HUES64 (cell line): Measurements from ENCODE around the gene TLR10.
"Not testable (repeated sequence)": the region's sequence is repeated elsewhere in the genome, so short reads cannot be mapped to it uniquely, and the experiment has no call there.

ENCODE experiments used
- H3K27ac ChIP-seq: 2 replicates; pipeline ENCODE4 v1.7.0; 2013; ENCODE audit warnings: low read depth, low read length, inconsistent platforms
- H3K27me3 ChIP-seq: 2 replicates; pipeline ENCODE4 v1.6.1; 2013; ENCODE audit warnings: mild to moderate bottlenecking, low read length; ENCODE audit not compliant: insufficient read depth
- H3K36me3 ChIP-seq: 2 replicates; pipeline ENCODE4 v1.6.1; 2013; ENCODE audit warnings: mild to moderate bottlenecking, low read length; ENCODE audit not compliant: insufficient read depth
- H3K4me1 ChIP-seq: 2 replicates; pipeline ENCODE4 v1.6.1; 2013; ENCODE audit warnings: mild to moderate bottlenecking, low read length, moderate library complexity; ENCODE audit not compliant: insufficient read depth
- H3K4me3 ChIP-seq: 2 replicates; pipeline ENCODE4 v1.5.1; 2013; ENCODE audit warnings: mild to moderate bottlenecking, low read length, moderate library complexity
- H3K9ac ChIP-seq: 2 replicates; pipeline ENCODE4 v1.6.1; 2013; ENCODE audit warnings: mild to moderate bottlenecking, low read depth, low read length
- H3K9me3 ChIP-seq: 2 replicates; pipeline ENCODE4 v1.6.1; 2013; ENCODE audit warnings: low read depth, low read length; ENCODE audit not compliant: insufficient read depth
- WGBS: fragments of 150-250, 120-280 bp; methylation state at CpG from one replicate; pipeline ENCODE4 v1.1.7; 2013; ENCODE audit warnings: missing lambda C conversion rate; 5-methylcytosine and 5-hydroxymethylcytosine counted together

Gene TLR10

GRCh38 chr4:38815885-38816782 lies 33.3 kb upstream of the TLR10 start:
- Histone ChIP-seq H3K9me3 (no peaks in the 10 kb centered on the region), H3K4me3 (no peak overlapping the region), H3K27me3 (no peaks in the 10 kb centered on the region), H3K4me1 (no peaks in the 10 kb centered on the region), H3K27ac (no peak overlapping the region), H3K36me3 (no peaks in the 10 kb centered on the region), H3K9ac (no peak overlapping the region)
- 82% methylated on average over 3 of the region's 3 CpGs for WGBS

DNA sequence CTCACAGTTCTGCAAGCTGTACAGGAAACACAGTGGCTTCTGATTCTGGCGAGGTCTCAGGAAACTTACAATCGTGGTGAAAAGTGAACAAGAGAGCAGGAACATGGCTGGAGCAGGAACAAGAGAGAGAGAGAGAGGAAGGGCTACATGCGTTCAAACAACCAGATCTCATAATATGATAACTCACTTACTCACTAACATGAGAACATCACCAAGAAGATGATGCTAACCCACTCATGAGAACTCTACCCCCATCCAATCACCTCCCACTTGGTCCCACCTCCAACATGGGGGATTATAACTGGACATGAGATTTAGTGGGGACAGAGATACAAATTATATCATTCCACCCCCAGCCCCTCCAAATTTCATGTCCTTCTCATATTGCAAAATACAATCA lies 31.6 kb upstream of the TLR10 start:
- 92% methylated on average over 3 of the region's 3 CpGs for whole genome bisulfite sequencing
- H3K4me1 ChIP-seq, result no peaks in the 10 kb centered on the region
- no peak overlapping the region for H3K9ac ChIP-seq
- H3K4me3 ChIP-seq, result no peak overlapping the region
- no peaks in the 10 kb centered on the region for H3K36me3 ChIP-seq
- H3K27me3 ChIP-seq, result no peaks in the 10 kb centered on the region
- H3K9me3 ChIP-seq, result no peaks in the 10 kb centered on the region
- H3K27ac ChIP-seq, result no peak overlapping the region

GRCh38 chr4:38811297-38811696 lies 28.5 kb upstream of the TLR10 start:
- WGBS, result 88% methylated on average over 6 of the region's 6 CpGs
- Histone ChIP-seq H3K36me3 (no peaks in the 10 kb centered on the region), H3K4me3 (no peak overlapping the region), H3K4me1 (no peaks in the 10 kb centered on the region), H3K9ac (no peak overlapping the region), H3K27ac (no peak overlapping the region), H3K27me3 (no peaks in the 10 kb centered on the region), H3K9me3 (no peaks in the 10 kb centered on the region)

DNA sequence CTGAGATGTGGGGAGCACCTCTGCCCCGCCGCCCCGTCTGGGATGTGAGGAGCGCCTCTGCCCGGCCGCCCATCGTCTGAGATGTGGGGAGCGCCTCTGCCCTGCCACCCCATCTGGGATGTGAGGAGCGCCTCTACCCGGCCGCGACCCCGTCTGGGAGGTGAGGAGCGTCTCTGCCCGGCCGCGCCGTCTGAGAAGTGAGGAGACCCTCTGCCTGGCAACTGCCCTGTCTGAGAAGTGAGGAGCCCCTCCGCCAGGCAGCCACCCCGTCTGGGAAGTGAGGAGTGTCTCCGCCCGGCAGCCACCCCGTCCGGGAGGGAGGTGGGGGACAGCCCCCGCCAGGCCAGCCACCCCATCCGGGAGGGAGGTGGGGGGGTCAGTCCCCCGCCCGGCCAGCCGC lies 24.7 kb upstream of the TLR10 start:
- not testable (repeated sequence) for H3K27ac ChIP-seq, H3K36me3 ChIP-seq

GRCh38 chr4:38806251-38806650 lies 23.5 kb upstream of the TLR10 start:
- peaks cover 28% of the 10 kb centered on the region for H3K9me3 ChIP-seq
- not testable (repeated sequence) for H3K27ac ChIP-seq, H3K4me3 ChIP-seq, H3K27me3 ChIP-seq, H3K9ac ChIP-seq, H3K4me1 ChIP-seq, H3K36me3 ChIP-seq
- WGBS, result 96% methylated on average over 9 of the region's 9 CpGs

More for the DNA sequence above, 24.7 kb upstream of the TLR10 start:
- 97% methylated on average over 29 of the region's 29 CpGs for WGBS
- not testable (repeated sequence) for H3K27me3 ChIP-seq, H3K9ac ChIP-seq, H3K4me1 ChIP-seq, H3K4me3 ChIP-seq
- peaks cover 18% of the 10 kb centered on the region for H3K9me3 ChIP-seq

GRCh38 chr4:38805530-38806145 lies 22.8 kb upstream of the TLR10 start:
- peaks cover 28% of the 10 kb centered on the region for H3K9me3 ChIP-seq
- H3K4me1 ChIP-seq, result no peaks in the 10 kb centered on the region
- no peak overlapping the region for H3K4me3 ChIP-seq
- H3K27ac ChIP-seq, result no peak overlapping the region
- WGBS, result 92% methylated on average over 4 of the region's 5 CpGs
- H3K27me3 ChIP-seq, result no peaks in the 10 kb centered on the region
- no peaks in the 10 kb centered on the region for H3K36me3 ChIP-seq
- H3K9ac ChIP-seq, result no peak overlapping the region

DNA sequence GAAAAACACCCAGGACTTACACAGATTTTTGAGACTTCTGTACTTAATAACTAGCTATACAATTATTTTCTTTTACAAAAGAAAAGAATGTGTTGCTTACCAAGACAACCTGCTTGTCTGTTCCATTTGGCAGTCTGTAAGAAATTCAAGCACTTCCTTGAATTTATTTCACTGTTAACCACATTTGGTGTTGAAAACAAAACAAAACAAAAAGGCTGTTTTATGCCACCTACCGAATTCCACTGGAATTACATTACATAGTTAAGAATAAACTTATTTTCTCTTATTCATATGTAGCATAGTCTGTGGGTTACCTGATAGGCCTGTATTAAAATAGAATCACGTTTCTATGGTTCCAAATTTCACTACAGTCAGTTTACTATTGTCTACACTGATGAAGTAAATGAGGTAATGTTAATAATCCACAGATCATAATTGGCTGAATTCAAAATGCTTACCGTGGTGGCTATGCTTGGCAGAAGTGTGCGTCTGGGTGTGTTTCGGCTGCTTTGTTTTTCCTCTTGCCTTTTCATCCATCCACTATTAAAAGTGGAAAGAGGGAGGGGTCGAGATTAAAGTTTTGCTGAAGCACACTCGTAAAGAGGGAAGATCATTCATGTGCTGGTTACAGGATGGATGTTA lies 22.0 kb upstream of the TLR10 start, which contains the start of gene TLR1:
TSS of gene TLR1 (minus strand) at position 138 of the 642 bp plus-strand sequence. CDS start 5,960 bp downstream, outside the sequence.
- Histone ChIP-seq H3K4me3 (no peak within 1 kb of the TSS), H3K27ac (no peak within 1 kb of the TSS), H3K36me3 (no peaks in the 10 kb centered on the region), H3K9me3 (peaks cover 28% of the 10 kb centered on the region), H3K27me3 (no peaks in the 10 kb centered on the region), H3K4me1 (no peaks in the 10 kb centered on the region), H3K9ac (no peak within 1 kb of the TSS)
- WGBS, result 74% methylated on average over 4 of the region's 7 CpGs

DNA sequence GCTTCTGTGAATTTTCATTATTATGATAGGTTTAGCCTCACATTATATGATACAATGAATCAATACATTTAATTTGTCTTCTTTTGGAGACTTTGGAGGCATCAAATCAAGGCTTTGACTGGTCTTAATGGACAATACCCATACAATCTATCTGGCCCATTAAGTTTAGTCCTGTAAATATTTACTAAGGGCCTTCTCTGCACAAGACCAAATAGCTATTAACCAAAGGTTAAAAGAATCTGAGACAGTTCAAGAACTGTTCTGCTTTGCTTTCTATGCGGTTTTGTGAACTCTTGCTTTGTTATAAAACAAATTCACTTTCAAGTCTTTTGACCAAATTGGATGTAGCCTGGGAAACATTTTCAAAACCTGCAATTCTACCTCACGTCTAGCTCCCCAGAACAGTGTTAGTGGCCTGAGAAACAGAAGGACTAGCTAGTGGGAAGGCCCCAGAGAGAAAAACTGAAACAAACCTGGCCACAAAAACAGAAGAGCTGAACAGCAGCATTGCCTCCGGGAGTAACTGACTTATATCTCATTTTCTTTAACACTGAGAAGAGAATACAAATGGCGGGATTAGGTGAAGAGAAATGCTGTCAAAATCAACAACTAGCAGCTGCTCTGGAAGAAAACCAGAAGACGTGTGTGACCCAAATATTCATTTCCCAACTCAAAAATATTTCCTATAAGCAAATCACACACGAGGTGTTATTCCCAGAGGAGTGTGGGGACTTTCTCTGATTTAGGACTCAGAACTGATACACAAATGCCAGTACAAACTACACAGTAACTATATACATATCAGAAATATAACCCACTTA lies 21.3 kb upstream of the TLR10 start:
- H3K4me3 ChIP-seq, result no peak overlapping the region
- H3K27ac ChIP-seq, result no peak overlapping the region
- no peaks in the 10 kb centered on the region for H3K27me3 ChIP-seq
- WGBS, result 95% methylated on average over 5 of the region's 6 CpGs
- no peaks in the 10 kb centered on the region for H3K4me1 ChIP-seq
- no peak overlapping the region for H3K9ac ChIP-seq
- peaks cover 28% of the 10 kb centered on the region for H3K9me3 ChIP-seq
- no peaks in the 10 kb centered on the region for H3K36me3 ChIP-seq

- H3K4me1 ChIP-seq, result no peaks in the 10 kb centered on the region
- no peak overlapping the region for H3K9ac ChIP-seq
- no peak overlapping the region for H3K27ac ChIP-seq
- no peak overlapping the region for H3K4me3 ChIP-seq
- 95% methylated on average over 15 of the region's 15 CpGs for WGBS
- peaks cover 28% of the 10 kb centered on the region for H3K9me3 ChIP-seq
- H3K27me3 ChIP-seq, result no peaks in the 10 kb centered on the region
- no peaks in the 10 kb centered on the region for H3K36me3 ChIP-seq
These were observed 20.0 kb upstream of the TLR10 start for GRCh38 chr4:38802561-38803355.

- H3K4me1 ChIP-seq, result no peaks in the 10 kb centered on the region
- H3K4me3 ChIP-seq, result no peak overlapping the region
- no peaks in the 10 kb centered on the region for H3K36me3 ChIP-seq
- no CpG with 5 or more reads among the region's 3 CpGs for WGBS
- H3K27ac ChIP-seq, result no peak overlapping the region
- no peak overlapping the region for H3K9ac ChIP-seq
- H3K27me3 ChIP-seq, result no peaks in the 10 kb centered on the region
- H3K9me3 ChIP-seq, result peaks cover 25% of the 10 kb centered on the region
These were observed 18.2 kb upstream of the TLR10 start for GRCh38 chr4:38800961-38801450.
